Dermis blood vessel endothelial cell (primary cell): ENCODE results near the gene ZWINT. TPM values are rescaled to one million over a fixed set of nuclear protein-coding genes. Genes with fewer than 3 reads are reported as not detected.

Source experiments
- DNase-seq: peaks from one replicate; pipeline ENCODE4 v3.0.0; 2010
- total RNA-seq: library from RNA; depleted of rRNA; stranded (reverse); fragments of >200 nt; gene quantifications from 2 replicates; pipeline ENCODE4 v1.2.3, GENCODE V29; 2014

The ZWINT gene
- 28.8 and 67.1 TPM in 2 replicates for total RNA-seq

- peak; percentile 98 for DNase-seq
These were observed at the start of gene ZWINT for GRCh38 chr10:56360967-56361612. Gene ZWINT (minus strand): TSS chr10:56361259. CDS start chr10:56361236, 23 bp downstream.

GRCh38 chr10:56383806-56384205 is 22.7 kb upstream of the ZWINT start:
- no peak for DNase-seq

GRCh38 chr10:56370217-56371113 is 9.4 kb upstream of the ZWINT start:
- no peak for DNase-seq

GRCh38 chr10:56360583-56360966 is 484 bp downstream of the ZWINT start:
- no peak for DNase-seq

GRCh38 chr10:56359837-56360236 is 1.2 kb downstream of the ZWINT start:
- DNase-seq = no peak

GRCh38 chr10:56357018-56357417 is 4.0 kb downstream of the ZWINT start:
- no peak for DNase-seq

- DNase-seq = no peak
These were observed 9.0 kb downstream of the ZWINT start for GRCh38 chr10:56351909-56352630.

GRCh38 chr10:56349611-56350010 is 11.4 kb downstream of the ZWINT start:
- DNase-seq = no peak

GRCh38 chr10:56348101-56348500 is 13.0 kb downstream of the ZWINT start:
- DNase-seq = no peak

GRCh38 chr10:56346845-56347415 is 14.1 kb downstream of the ZWINT start:
- DNase-seq = no peak

- no peak for DNase-seq
These were observed 19.4 kb downstream of the ZWINT start for GRCh38 chr10:56341612-56342011.

- no peak for DNase-seq
These were observed 31.1 kb downstream of the ZWINT start for GRCh38 chr10:56329961-56330360.

- no peak for DNase-seq
These were observed 33.9 kb downstream of the ZWINT start for GRCh38 chr10:56327118-56327517.

- DNase-seq = no peak
These were observed 41.7 kb downstream of the ZWINT start for GRCh38 chr10:56319386-56319785.

GRCh38 chr10:56318816-56319215 is 42.2 kb downstream of the ZWINT start:
- DNase-seq = no peak

GRCh38 chr10:56317603-56318002 is 43.5 kb downstream of the ZWINT start:
- no peak for DNase-seq

- no peak for DNase-seq
These were observed 44.5 kb downstream of the ZWINT start for GRCh38 chr10:56316603-56317002.
